Lung (tissue), 12 donors: ENCODE data around the gene ODC1. TPM values are rescaled to one million over a fixed set of nuclear protein-coding genes. Genes with fewer than 3 reads are reported as not detected.

Experiments used
- ATAC-seq: fragments of 200-7000 bp; cut with Tn5 transposase; one replicate; pipeline ENCODE4 v1.9.1; 2020; ENCODE audit warnings: moderate number of reproducible peaks; ENCODE audit not compliant: insufficient read depth, low FRiP score
- DNase-seq, 3 donors: peaks; one replicate each; pipeline ENCODE4 v3.0.0-alpha.2; 2013 to 2017
- H3K27ac ChIP-seq, 2 donors: one replicate each; pipeline ENCODE4 v1.5.1; 2013; ENCODE audit warnings: mild to moderate bottlenecking in 2 of 2, moderate library complexity in 2 of 2, control low read depth in 1 of 2, inconsistent platforms in 1 of 2, low read depth in 1 of 2, low read length in 1 of 2
- H3K27me3 ChIP-seq, 3 donors: one replicate each; pipeline ENCODE4 v1.5.1; 2013; ENCODE audit warnings: low read length in 2 of 3; ENCODE audit not compliant: control insufficient read depth in 3 of 3, insufficient read depth in 3 of 3
- H3K36me3 ChIP-seq, 4 donors: one replicate each; pipeline ENCODE4 v1.5.1; 2013; ENCODE audit warnings: low read length in 4 of 4, mild to moderate bottlenecking in 1 of 4, moderate library complexity in 1 of 4; ENCODE audit not compliant: control insufficient read depth in 4 of 4, insufficient read depth in 4 of 4
- H3K4me1 ChIP-seq, 5 donors: one replicate each; pipeline ENCODE4 v1.5.1; 2013; ENCODE audit warnings: low read length in 5 of 5, mild to moderate bottlenecking in 2 of 5, moderate library complexity in 1 of 5; ENCODE audit not compliant: control insufficient read depth in 5 of 5, insufficient read depth in 5 of 5
- H3K4me3 ChIP-seq: one replicate; pipeline ENCODE4 v1.5.1; 2013; ENCODE audit warnings: mild to moderate bottlenecking, control low read depth, moderate library complexity
- H3K9ac ChIP-seq, 2 donors: one replicate each; pipeline ENCODE4 v1.5.1; 2013; ENCODE audit warnings: low read length in 2 of 2, control low read depth in 1 of 2; ENCODE audit not compliant: insufficient read depth in 1 of 2
- H3K9me3 ChIP-seq, 4 donors: one replicate each; pipeline ENCODE4 v1.5.1; 2013; ENCODE audit warnings: low read length in 3 of 4, mild to moderate bottlenecking in 1 of 4, moderate library complexity in 1 of 4; ENCODE audit not compliant: control insufficient read depth in 4 of 4, insufficient read depth in 3 of 4
- WGBS, 2 donors: extraction: QIAGEN DNeasy Blood & Tissue Kit; methylation state at CpG; one replicate each; pipeline ENCODE4 v1.1.7; 2013; 5-methylcytosine and 5-hydroxymethylcytosine counted together
- polyA plus RNA-seq, 2 donors: library from polyadenylated mRNA; stranded (reverse); fragments of 200-250 nt; gene quantifications; one replicate each; pipeline ENCODE4 v1.2.1, GENCODE V29; 2013
- total RNA-seq, 2 donors: library from RNA; depleted of rRNA in 1 of 2; stranded (reverse); fragments of >200 nt in 1 of 2; gene quantifications; one replicate each; pipeline ENCODE4 v1.2.1, GENCODE V29; 2014 to 2021
- TF ChIP-seq, protein P1 (sequence below): IDR thresholded peaks from 2 replicates; pipeline ENCODE4 v1.5.1; 2012; ENCODE audit warnings: mild to moderate bottlenecking; ENCODE audit errors: control extremely low read depth, extremely low read depth
- donor health status: control.
- donor health status: control.
- donor health status: Bipolar disorder and iron deficiency.
- donor health status: healthy.
- donor health status: DM: yes; HTN: yes; CAD: no.

ODC1 gene
- total and polyA plus RNA-seq, 4 donors: 32.5 to 115 (median 75.4) TPM

DNA sequence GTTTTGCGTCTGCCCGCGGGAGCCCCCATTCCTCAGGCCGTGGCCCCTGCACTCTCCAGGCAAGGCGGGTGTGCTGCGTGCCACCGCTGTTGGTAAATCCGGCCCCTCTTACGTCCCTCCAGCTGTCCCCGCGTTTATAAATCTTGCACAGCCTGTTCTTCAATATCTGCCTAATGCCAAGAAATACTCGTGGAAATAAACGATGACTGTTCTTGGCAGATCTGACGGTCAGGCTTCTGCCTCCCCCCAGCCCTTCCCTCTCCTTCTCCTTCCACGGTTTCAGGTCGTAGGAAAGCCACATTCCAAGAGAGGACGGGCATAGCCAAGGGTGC lies 20.5 kb downstream of the ODC1 start:
- Histone ChIP-seq H3K4me3 (no peak overlapping the region), H3K36me3 (peaks cover 0 to 45% (median under 1%) of the 10 kb centered on the region in 4 donors)
- ATAC-seq: no peak

DNA sequence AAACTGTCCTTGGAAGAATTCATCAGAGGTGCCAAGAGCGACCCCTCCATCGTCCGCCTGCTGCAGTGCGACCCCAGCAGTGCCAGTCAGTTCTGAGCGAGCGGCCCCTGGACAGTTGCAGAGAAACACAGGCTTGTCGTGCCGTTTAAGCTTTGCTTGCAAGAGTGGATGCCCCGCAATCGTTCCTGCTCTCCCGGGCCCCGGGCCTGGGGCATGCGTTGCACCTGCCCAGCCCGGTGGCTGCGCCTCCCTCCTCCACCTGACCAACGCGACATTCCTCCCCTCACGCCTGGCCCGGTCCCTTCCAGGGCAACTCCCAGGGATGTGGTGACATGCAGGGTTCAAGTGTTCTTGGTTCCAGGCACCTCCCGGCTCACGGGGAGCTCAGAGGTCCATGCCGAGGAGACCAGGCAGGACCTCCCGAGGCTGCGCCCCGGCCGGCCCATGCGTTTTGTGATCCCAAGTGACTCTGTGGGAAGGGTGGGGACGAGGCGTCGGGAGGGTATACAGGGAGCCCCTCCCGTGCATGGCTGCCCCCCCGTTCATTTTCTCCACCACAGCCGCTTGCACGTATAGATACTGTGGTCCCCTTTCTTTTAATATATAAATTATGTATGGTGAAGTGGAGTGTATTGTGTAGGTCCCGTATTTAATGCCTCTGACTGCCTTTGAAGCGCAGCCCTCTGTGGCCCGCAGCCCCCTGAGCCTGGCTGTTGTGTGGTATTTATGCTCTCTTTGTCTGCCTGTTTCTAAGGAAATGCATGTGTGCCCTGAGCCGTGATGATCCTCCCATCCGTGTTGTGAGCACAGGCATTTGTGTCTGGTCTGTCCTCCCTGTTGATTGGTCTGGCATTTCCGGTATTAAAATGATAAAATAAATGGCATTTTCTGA lies 21.2 kb downstream of the ODC1 start:
- peaks cover 0 to 51% (median under 1%) of the 10 kb centered on the region in 4 donors for H3K36me3 ChIP-seq
- DNase-seq: peak in 1 of 3 donors; percentile 47
- WGBS, 2 donors: 92 to 95% methylated on average over 40 of the region's 40 CpGs
- H3K4me1 ChIP-seq: peaks cover 0 to 12% (median 0%) of the 10 kb centered on the region in 5 donors
- peaks cover 0 to 6% (median 0%) of the 10 kb centered on the region in 3 donors for H3K27me3 ChIP-seq
- no peaks in the 10 kb centered on the region for H3K9me3 ChIP-seq
- no peak overlapping the region for H3K27ac ChIP-seq
- H3K9ac ChIP-seq: no peak overlapping the region
- TF ChIP-seq, protein P1, sequence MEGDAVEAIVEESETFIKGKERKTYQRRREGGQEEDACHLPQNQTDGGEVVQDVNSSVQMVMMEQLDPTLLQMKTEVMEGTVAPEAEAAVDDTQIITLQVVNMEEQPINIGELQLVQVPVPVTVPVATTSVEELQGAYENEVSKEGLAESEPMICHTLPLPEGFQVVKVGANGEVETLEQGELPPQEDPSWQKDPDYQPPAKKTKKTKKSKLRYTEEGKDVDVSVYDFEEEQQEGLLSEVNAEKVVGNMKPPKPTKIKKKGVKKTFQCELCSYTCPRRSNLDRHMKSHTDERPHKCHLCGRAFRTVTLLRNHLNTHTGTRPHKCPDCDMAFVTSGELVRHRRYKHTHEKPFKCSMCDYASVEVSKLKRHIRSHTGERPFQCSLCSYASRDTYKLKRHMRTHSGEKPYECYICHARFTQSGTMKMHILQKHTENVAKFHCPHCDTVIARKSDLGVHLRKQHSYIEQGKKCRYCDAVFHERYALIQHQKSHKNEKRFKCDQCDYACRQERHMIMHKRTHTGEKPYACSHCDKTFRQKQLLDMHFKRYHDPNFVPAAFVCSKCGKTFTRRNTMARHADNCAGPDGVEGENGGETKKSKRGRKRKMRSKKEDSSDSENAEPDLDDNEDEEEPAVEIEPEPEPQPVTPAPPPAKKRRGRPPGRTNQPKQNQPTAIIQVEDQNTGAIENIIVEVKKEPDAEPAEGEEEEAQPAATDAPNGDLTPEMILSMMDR: no peak
- ATAC-seq: no peak
- no peak overlapping the region for H3K4me3 ChIP-seq

More for the DNA sequence above, 20.5 kb downstream of the ODC1 start:
- peaks cover 0 to 6% (median 0%) of the 10 kb centered on the region in 3 donors for H3K27me3 ChIP-seq
- no peak overlapping the region for H3K27ac ChIP-seq
- peak; percentile 42 to 81 (median 68) for DNase-seq
- peaks cover 0 to 15% (median 3%) of the 10 kb centered on the region in 5 donors for H3K4me1 ChIP-seq
- TF ChIP-seq, protein P1: no peak
- H3K9me3 ChIP-seq: no peaks in the 10 kb centered on the region
- H3K9ac ChIP-seq: no peak overlapping the region
- WGBS, 2 donors: 70 to 84% methylated on average over 17 of the region's 17 CpGs

DNA sequence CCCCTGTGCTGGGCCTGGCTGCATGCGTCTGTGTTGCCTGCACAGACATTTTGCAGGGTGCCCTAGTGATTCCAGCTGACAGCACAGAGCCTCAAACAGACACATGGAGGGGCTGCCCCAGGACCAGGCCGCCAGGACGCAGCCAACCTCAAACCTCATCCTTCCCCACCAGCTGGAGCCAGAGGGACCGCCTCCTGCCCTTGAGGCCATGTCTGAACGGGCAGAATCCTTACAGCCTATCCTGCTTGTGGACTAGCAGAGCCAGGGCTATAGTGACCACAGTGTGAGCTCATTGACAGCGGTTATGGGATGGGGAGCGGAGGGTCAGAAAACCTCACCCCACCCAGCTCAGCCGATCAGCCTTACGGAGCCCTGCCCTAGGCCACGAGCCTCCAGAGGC lies 22.4 kb downstream of the ODC1 start:
- TF ChIP-seq, protein P1: no peak
- H3K4me3 ChIP-seq: no peak overlapping the region
- peaks cover 0 to 58% (median under 1%) of the 10 kb centered on the region in 4 donors for H3K36me3 ChIP-seq
- H3K9me3 ChIP-seq: no peaks in the 10 kb centered on the region
- H3K9ac ChIP-seq: no peak overlapping the region
- no peak overlapping the region for H3K27ac ChIP-seq
- DNase-seq (no peak), ATAC-seq (no peak)
- peaks cover 0 to 10% (median 0%) of the 10 kb centered on the region in 5 donors for H3K4me1 ChIP-seq
- no peaks in the 10 kb centered on the region for H3K27me3 ChIP-seq
- 80 to 85% methylated on average over 10 of the region's 10 CpGs for WGBS, 2 donors
